NCI-H1105 treated with DMSO at 0.1 percent for 48 hours (cell line): ENCODE results near the gene PRKAB2.
"Not testable (repeated sequence)": the region's sequence is repeated elsewhere in the genome, so short reads cannot be mapped to it uniquely, and the experiment has no call there.

Source experiments
- DNase-seq: peaks from one replicate; lab custom pipeline; 2025; lab: John Stamatoyannopoulos, UW

The PRKAB2 gene, protein sequence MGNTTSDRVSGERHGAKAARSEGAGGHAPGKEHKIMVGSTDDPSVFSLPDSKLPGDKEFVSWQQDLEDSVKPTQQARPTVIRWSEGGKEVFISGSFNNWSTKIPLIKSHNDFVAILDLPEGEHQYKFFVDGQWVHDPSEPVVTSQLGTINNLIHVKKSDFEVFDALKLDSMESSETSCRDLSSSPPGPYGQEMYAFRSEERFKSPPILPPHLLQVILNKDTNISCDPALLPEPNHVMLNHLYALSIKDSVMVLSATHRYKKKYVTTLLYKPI

DNA sequence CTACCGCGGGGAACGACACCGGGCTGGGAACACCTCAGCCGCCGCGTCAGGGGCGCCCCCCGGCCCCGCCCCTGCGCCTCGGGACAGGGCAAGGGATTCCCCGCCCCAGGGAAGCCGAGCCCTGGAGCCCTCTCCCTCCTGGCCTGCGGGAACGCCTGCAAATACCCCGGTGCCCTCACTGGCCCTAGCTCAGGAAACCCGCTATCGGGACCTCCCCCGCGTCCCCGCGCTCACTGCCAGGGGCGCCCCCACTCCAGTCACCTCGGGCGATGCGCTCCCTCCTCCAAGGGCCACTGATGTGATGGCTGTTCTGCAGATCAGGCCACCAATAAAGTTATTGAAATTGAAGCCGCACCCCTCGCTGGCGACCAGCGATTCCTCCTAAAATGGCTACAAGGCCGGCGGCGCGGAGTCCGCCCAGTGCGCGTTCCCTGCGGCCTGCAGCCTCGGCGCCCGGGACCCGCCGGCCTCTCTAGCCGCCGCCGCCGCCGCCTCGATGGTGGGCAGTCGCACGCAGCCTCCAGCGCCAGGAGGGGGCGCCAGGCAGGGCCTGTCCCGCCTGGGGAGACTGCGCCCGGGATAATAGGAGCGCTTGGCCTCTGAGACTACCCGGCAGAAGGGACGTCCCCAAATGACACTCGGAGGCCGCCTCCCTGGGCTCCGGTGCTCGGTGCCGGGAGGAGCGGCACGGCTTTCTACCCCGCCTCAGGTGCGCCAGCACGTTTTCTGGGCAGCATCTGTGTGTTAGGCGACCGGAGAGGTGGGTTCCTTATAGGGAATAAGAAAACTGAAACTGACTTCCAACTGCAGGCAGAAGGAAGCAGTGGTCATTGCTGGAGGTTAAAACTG, at the start of gene PRKAB2:
PRKAB2 (minus strand) TSS at position 303 of the 849 bp plus-strand sequence. CDS start 326 bp downstream, outside the sequence.
- DNase-seq, result peak; percentile 92

DNA sequence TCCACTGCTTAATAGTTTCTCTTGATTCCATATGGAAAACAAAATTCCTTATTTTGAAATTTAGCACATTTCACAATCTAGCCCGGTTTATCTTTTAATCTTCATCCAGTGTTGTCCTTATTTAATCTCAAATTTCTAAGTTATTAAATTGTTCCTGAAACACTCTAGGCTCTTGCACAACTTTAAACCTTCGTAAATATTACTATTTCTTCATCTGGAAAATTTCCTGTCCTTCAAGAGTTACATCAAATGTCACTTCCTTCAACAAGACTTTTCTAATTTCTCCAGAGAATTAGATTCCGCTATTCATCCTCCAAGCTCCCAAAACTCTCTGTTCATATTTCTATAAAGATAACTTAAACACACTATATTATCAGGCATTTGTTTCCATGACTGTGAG, 46.3 kb upstream of the PRKAB2 start:
- DNase-seq, result no peak

DNA sequence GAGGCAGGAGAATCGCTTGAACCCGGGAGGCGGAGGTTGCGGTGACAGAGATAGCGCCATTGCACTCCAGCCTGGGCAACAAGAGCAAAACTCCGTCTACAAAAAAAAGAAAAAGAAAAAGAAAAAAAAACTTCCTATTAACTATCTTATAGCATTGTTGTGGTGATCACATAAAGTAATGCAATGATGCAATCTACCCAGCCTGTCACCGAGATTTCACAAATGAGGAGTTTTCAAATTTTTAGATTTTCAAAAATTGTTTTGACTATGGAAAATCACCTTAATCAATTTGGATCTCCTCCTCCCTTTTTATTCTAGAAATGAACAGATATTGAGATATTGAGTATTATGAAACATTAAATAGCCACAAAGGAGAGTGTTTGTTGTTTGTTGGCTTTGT, 44.9 kb upstream of the PRKAB2 start:
- DNase-seq, result no peak

DNA sequence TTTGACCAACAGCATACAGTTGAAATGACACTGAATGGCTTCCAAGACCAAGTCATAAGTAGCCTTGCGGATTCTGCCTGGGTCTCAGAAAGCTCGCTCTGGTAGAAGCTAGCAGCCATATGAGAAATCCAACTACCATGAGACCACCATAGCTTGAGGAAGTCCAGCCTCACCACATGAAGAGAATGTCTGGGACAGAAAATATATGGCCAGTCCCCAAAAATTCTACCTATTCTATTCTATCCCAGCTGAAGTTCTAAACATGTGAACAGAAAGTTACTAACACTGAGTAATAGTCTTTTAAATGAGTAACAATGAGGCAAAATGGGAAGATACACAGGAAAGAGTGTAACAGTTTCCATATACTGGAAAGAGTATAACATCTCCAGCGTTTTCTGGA, 43.9 kb upstream of the PRKAB2 start:
- DNase-seq, result no peak

DNA sequence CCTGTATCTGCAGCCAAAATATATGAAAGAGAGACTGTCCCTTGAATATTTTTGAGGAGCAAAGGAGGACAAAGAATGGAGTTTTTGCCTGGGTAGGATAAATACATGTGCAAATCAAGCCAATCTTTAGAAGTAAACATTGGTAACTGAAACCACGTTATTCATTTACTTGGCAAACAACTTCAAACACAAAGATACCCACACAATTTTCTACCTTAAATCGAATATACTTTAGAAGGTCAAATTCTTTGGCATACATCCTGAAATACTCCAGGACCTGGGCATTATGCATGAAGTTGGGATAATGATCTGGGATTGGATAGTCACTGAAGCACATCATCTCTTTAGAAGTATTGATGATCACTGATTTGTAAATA, 43.3 kb upstream of the PRKAB2 start:
- no peak for DNase-seq

DNA sequence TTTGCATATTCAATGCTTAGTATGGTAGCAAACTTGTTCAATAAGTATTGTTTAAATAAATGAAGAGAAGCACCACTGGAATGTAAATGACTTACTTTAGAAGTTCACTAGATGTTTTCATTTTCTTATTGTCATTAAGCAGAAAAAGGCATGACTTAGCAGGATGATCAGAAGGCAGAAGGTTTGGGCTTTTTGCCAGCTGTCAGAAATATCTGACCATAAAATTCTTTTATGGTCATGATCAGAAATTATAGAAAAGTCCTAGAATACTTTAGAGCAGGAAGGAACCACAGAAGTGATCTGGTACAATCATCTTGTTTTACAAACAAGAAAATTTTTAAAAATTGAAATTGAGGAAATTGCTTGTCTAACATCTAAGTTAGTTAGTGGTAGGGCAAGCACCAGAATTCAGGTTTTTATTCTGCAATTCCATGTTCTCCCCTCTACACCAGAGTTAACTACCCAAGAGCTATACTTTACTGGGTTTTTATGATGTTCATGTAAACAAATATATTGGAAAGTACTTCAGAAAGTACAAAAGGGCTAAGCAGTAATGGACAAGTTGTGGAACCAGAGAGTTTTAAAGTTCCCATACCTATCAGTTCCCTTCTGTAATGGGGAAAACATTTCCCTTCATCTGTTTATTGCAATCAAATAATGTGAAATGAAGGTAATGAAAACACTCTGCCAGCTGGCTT, 42.7 kb upstream of the PRKAB2 start:
- no peak for DNase-seq

DNA sequence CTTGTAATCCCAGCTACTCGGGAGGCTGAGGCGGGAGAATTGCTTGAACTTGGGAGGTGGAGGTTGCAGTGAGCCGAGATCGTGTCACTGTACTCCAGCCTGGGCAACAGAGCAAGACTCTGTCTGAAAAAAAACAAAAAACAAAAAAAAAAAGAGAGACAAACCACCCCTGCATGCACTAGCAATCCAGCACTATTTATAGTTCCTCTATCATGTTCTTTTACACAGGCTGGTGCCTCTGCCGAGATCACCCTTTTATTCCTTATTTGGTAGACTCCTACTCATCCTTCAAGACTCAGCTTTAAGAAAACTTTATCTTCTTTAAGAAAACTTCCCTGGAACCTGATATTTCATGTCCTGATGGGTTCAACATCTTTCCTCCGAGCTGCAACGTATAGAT, 42.1 kb upstream of the PRKAB2 start:
- no peak for DNase-seq

DNA sequence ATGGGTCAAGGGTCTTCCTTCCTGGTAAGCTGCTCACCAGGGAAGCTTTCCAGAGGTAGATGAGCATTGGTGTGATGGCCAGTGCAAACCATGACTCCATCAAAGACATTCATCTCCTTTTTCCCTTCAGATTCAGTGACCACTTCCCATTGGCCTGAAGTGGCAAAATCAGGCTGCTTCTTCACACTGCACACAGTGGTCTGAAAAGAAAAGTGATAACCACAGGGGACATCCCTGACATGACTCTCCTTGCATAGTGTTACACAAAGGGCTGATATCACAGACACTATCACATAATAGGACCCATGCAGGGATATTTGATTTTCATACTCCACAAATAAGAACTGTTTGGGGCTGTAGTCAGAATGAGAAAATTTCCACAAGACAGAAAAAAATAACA, 41.0 kb upstream of the PRKAB2 start:
- DNase-seq, result no peak

DNA sequence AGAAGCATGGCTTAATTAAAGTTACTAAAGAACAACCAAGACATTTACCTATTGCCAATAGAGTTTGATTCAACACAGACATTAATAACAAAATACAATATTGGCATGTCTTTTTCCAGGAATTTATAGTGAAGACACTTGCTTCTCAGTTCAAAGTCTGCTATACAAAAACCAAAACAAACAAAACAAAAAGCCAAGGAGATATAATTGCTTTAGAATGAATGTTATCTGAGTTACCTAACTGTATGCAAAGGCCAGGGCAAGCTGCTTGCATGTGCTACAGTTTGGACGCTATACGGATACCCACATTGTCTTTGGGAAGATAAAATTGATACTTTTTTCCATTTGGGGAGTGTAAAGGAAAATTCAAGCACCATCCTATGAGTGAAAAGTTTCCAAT, 39.3 kb upstream of the PRKAB2 start:
- DNase-seq, result no peak

DNA sequence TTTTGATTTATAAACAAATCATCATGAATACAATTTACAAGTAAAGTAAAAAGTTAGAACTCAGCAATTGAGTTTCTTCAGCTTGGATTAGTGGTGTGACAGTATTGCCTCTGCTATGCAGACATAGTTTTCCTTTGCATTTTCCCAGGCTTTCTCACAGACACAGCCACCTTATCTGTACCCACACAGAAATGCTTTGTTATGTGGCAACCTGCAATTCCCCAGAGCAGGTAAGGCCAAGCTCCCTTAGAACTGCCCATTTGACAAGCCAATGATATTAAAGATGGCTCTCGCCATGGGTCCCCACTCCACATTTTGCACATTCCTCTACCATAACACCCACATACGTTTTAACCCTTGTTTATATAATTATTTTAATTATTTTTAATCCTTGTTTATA, 38.7 kb upstream of the PRKAB2 start:
- no peak for DNase-seq

DNA sequence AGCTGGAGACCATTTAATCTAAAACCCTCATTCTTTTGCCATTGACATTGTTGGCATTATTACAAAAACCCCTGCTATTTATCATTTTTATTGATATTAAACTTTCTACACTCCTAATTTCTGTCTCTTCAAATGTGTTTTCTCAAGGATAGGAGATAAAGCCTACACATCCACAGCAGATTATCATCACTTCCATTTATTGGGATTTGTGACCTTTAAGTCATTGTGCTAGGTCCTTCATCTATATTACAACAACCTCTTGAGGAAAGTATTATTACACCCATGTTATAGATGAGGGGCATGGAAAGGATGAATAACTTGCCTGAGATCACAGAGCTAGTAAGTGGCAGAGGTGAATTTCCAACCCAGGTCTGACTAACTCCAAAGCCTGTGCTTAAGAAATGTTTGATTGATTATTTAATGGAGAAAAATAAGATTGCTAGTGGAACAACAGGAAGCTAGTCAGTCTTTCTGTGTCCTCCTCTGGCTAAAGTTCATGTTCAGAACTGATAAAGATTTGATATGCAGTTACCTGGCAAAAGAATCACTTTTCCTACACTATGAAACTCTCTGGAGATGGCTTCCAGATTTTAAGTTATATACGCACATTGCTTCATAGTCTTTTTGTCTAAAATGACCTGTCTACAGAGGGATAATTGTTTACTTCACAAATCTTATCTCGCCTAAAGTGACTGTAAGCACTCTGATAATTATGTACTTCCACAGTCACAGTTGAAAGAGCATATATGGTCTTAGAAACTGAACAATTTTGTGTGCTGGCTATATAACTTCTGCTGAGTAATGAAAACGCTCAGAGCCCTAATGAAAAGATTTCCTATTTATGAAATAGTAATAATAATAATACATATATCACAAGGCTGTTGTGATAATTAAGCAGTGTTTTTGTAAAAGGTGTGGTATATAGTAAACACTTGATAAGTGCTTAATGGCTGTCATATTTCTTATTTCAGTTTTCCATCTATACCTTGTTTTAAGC, 37.9 kb upstream of the PRKAB2 start:
- DNase-seq, result no peak

DNA sequence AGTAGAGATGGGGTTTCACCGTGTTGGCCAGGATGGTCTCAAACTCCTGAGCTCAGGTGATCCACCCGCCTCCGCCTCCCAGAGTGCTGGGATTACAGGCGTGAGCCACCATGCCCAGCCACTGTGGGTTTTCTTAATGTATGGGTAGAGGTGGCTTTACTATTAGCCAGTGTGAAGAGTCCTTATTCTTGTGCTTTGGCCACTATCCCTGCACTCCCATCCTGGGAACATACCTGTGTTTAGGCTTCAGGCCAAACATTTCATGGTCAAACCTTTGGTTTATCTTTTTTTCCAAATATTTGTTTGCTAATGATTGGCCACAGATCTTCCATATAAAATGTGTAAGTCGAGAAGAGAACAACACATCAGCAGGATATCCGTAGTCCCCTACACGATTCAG, 36.3 kb upstream of the PRKAB2 start:
- DNase-seq, result no peak

DNA sequence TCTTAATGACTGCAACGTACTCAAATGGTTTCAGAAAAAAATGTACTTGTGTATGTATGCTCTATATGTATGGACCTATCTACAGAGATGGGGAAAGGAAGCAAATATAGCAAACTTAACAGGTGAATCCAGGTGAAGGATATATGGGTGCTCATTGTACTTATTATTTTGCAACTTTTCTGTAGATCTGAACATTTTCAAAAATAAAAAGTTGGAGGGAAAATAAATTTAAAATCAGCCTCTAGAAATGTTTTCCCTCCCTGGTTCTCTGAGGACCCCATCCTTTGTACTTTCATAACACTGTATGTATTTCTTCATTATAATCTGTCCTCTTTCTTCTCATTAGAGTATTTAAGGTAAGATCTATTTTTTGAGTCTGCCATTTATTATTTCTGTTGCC, 34.9 kb upstream of the PRKAB2 start:
- no peak for DNase-seq

DNA sequence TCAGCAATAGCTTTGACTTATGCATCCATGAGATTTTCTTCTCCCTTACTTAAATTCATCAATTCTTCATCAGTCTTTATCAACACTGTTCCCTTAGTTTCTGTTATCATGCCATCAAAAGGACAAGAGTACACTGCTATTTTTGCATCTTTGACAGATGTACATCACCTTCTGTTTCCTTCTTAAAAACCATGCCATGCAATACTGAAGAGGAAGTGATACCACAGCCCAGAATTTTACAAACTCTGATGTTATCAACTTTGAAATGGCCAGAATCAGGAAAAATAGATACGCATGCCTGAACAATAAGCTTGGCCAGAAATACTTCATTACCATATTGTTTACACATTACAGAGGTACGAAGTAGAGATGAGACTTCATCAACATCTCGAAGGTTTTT, 31.8 kb upstream of the PRKAB2 start:
- DNase-seq, result no peak

DNA sequence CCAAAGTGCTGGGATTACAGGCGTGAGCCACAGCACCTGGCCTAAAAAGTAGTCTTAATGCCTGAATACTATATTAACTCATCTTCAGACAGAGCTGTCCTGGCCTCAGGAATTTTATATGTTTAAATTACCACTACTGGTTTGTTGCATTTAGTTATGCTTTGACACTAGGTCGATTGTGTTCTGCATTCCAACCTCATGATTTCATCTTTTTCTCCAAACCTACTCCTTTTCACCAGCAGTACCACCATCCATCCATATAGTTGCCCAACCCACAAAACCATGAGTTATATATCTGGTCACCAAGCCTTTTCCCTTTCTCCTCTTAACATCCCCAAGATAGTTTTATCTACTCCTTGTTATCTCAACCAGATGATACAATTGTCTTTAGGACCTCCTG, 30.3 kb upstream of the PRKAB2 start:
- no peak for DNase-seq

DNA sequence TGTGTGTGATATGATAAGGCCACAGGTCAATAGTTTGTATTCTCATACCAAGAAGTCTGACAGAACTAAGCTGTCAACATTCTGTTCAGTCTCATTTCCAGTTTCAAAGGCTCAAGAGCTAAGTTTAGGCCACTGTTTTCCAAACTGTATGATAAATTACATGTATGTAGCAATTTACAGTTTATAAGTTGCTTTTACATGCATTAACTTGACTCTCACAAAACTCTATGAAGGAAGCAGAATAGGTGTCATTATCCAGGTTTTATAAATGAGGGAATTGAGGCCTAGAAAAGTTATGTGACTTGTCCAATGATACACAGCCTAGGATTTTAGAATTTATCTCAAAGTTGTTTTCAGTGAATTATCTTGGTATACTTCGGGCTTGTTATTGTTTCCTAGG, 29.5 kb upstream of the PRKAB2 start:
- no peak for DNase-seq

DNA sequence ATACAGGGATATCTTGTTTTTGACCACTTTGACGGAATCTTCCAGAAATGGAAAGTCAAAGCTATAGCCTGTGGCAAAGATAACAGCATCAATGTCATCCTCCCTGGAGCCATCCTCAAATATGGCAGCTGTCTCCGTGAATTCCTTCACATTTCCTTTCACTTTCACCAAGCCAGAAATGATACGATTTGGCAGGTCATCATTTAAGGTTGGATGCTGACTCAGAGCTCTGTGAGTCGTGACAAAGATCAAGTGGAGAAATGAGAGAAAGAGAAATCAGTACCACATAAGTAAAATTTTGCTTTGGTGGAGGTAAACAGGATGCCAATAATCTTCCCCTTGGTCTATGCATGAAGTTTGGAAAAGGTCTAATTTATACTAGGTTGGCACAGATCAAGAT, 29.0 kb upstream of the PRKAB2 start:
- no peak for DNase-seq

DNA sequence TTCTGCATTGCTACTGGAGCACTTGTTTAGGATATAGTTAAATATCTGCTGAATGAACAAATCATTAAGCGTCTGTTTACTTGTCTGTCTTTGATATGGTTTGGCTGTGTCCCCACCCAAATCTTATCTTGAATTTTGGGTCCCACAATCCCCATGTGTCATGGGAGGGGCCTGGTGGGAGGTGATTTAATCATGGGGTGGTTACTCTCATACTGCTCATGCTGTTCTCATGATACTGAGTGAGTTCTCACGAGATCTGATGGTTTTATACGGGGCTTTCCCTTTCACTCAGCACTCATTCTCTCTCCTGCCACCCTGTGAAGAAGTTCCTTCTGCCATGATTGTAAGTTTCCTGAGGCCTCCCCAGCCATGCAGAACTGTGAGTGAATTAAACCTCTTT, 25.1 kb upstream of the PRKAB2 start:
- DNase-seq, result not testable (repeated sequence)

DNA sequence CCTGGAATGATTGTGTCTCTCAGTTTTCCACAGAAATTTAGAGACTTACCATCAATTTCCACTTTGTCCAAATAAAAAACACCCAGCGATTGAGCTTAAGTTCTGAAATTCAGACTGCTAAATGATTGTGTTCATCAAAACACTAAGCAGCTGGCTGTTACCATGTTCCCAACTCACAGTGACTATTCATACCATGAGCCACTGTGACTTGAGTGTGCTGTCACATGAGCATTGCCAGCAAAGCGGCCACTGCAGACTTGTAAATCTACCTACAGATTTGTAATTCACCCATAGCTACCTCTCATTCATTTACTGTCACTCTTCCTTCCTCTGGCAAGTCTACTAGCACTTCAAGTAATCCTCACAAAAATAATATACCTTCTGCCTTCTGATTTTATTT, 17.2 kb upstream of the PRKAB2 start:
- no peak for DNase-seq

DNA sequence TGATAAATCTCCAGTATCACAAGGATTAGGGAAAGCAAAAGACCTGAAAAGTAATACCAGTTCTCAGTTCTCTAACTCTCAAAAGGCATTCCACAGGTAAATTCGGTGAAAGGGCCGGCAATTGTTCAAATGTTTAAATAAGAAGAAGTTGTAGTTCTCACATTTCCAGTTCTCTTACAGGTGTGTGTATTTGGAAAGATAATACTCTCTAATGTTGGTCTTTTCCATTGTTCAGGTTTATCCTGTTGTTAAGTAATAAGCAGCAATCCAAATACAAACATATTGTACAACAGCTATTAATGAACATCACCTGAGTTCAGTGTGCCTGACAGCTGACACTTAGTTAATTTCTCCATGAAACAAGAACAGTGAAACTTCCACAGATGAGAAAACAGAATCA, 13.2 kb upstream of the PRKAB2 start:
- no peak for DNase-seq

DNA sequence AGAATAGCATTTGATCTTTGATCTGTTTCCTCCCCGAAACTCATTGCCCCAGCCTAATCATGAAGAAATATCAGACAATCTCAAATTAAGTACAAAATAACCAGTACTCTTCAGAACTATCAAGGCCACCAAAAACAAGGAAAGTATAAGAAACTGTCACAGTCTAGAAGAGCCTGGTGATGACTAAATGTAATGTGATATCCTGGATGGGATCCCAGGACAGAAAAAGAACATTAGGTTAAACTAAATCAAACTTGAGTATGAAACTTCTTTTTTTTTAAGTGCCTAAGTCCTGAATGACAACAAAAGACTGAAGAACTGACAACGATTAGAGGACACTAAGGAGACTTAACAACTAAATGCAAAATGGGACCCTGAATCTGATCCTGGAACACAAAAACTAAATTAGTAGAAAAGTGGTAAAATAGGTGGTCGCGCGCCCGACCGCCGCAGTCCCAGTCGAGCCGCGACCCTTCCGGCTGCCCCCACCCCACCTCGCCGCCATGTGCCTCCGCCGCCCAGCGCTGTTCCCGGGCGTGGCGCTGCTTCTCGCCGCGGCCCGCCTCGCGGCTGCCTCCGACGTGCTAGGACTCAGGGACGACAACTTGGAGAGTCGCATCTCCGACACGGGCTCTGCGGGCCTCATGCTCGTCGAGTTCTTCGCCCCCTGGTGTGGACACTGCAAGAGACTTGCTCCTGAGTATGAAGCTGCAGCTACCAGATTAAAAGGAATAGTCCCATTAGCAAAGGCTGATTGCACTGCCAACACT, 5.5 kb upstream of the PRKAB2 start:
- DNase-seq, result no peak
